Neuronal stem cell (in vitro differentiated cells): ENCODE data around the gene METRNL.
"Not testable (repeated sequence)": the region's sequence is repeated elsewhere in the genome, so short reads cannot be mapped to it uniquely, and the experiment has no call there.

Experiments used
- DNase-seq: peaks from one replicate; pipeline ENCODE4 v3.0.0-alpha.2; 2013; ENCODE audit warnings: low spot score
- H2AFZ ChIP-seq: one replicate; pipeline ENCODE4 v1.6.1; 2013; ENCODE audit warnings: mild to moderate bottlenecking, low read length, inconsistent platforms
- H2AK5ac ChIP-seq: 2 replicates; pipeline ENCODE4 v1.6.1; 2013; ENCODE audit warnings: low read depth, mild to moderate bottlenecking, inconsistent platforms, low read length, moderate library complexity, mixed read lengths
- H2BK120ac ChIP-seq: 2 replicates; pipeline ENCODE4 v1.6.1; 2013; ENCODE audit warnings: low read depth, mild to moderate bottlenecking, inconsistent platforms, low read length, moderate library complexity, mixed read lengths
- H2BK12ac ChIP-seq: one replicate; pipeline ENCODE4 v1.6.1; 2013; ENCODE audit warnings: low read length, inconsistent platforms
- H2BK15ac ChIP-seq: 2 replicates; pipeline ENCODE4 v1.6.1; 2013; ENCODE audit warnings: mild to moderate bottlenecking, low read length, inconsistent platforms, mixed read lengths
- H2BK5ac ChIP-seq: one replicate; pipeline ENCODE4 v1.6.1; 2013; ENCODE audit warnings: inconsistent platforms, mild to moderate bottlenecking, low read length, moderate library complexity
- H3K14ac ChIP-seq: one replicate; pipeline ENCODE4 v1.6.1; 2013; ENCODE audit warnings: low read length, inconsistent platforms
- H3K18ac ChIP-seq: 2 replicates; pipeline ENCODE4 v1.6.1; 2013; ENCODE audit warnings: low read length, inconsistent platforms
- H3K23ac ChIP-seq: 2 replicates; pipeline ENCODE4 v1.6.1; 2013; ENCODE audit warnings: low read depth, mild to moderate bottlenecking, mixed read lengths, low read length, inconsistent platforms; ENCODE audit not compliant: poor library complexity
- H3K27ac ChIP-seq: replicated peaks from 3 replicates; pipeline ENCODE4 v1.5.1; 2013; ENCODE audit warnings: low read length, inconsistent platforms
- H3K27me3 ChIP-seq, 3 experiments: 2 replicates each; pipeline ENCODE4 v1.6.1; 2013; ENCODE audit warnings: low read length in 3 of 3, mild to moderate bottlenecking in 2 of 3, inconsistent platforms in 1 of 3, low read depth in 1 of 3, mixed read lengths in 1 of 3, moderate library complexity in 1 of 3; ENCODE audit not compliant: control insufficient read depth in 3 of 3, insufficient read depth in 3 of 3
- H3K36me3 ChIP-seq, 2 donors: replicated peaks in 1 of 2; 2 replicates each; pipeline ENCODE4 v1.6.1; 2013; ENCODE audit warnings: low read length in 2 of 2; ENCODE audit not compliant: control insufficient read depth in 2 of 2, insufficient read depth in 2 of 2
- H3K4ac ChIP-seq: 2 replicates; pipeline ENCODE4 v1.6.1; 2013; ENCODE audit warnings: inconsistent platforms, mild to moderate bottlenecking, low read length, moderate library complexity
- H3K4me1 ChIP-seq, 2 donors: 1 replicate in 1 of 2; 2 replicates in 1 of 2; pipeline ENCODE4 v1.6.1; 2013; ENCODE audit warnings: low read length in 2 of 2, low read depth in 1 of 2; ENCODE audit not compliant: control insufficient read depth in 2 of 2, insufficient read depth in 1 of 2
- H3K4me2 ChIP-seq: one replicate; pipeline ENCODE4 v1.6.1; 2013; ENCODE audit warnings: mild to moderate bottlenecking, low read length, inconsistent platforms; ENCODE audit not compliant: insufficient read depth, poor library complexity, severe bottlenecking
- H3K4me3 ChIP-seq, 2 donors: 2 replicates each; pipeline ENCODE4 v1.5.1; 2013; ENCODE audit warnings: low read length in 2 of 2, mild to moderate bottlenecking in 2 of 2, inconsistent platforms in 1 of 2, moderate library complexity in 1 of 2
- H3K79me1 ChIP-seq: one replicate; pipeline ENCODE4 v1.6.1; 2013; ENCODE audit warnings: low read depth, mild to moderate bottlenecking, inconsistent platforms, low read length, moderate library complexity
- H3K9ac ChIP-seq: one replicate; pipeline ENCODE4 v1.6.1; 2013; ENCODE audit warnings: mild to moderate bottlenecking, low read depth, low read length, inconsistent platforms; ENCODE audit not compliant: poor library complexity
- H3K9me3 ChIP-seq, 2 donors: replicated peaks in 1 of 2; 2 replicates each; pipeline versions ENCODE3 to v1.6.1; 2013; ENCODE audit warnings: low read length in 2 of 2, mild to moderate bottlenecking in 2 of 2, inconsistent platforms in 1 of 2, low read depth in 1 of 2, mixed read lengths in 1 of 2, moderate library complexity in 1 of 2; ENCODE audit not compliant: control insufficient read depth in 2 of 2, insufficient read depth in 1 of 2
- H4K8ac ChIP-seq: one replicate; pipeline ENCODE4 v1.6.1; 2013; ENCODE audit warnings: low read depth, mild to moderate bottlenecking, inconsistent platforms, low read length, moderate library complexity
- H4K91ac ChIP-seq: one replicate; pipeline ENCODE4 v1.6.1; 2013; ENCODE audit warnings: low read length, low read depth, mild to moderate bottlenecking, inconsistent platforms; ENCODE audit not compliant: poor library complexity
- WGBS, 2 donors: extraction: QIAGEN DNeasy Blood & Tissue Kit; methylation state at CpG; one replicate each; pipeline ENCODE4 v1.1.7; 2013; ENCODE audit warnings: missing lambda C conversion rate in 2 of 2, mixed read lengths in 1 of 2; ENCODE audit not compliant: insufficient read length in 2 of 2, insufficient replicate concordance in 1 of 2; ENCODE audit errors: extremely low coverage in 2 of 2; 5-methylcytosine and 5-hydroxymethylcytosine counted together

METRNL gene

GRCh38 chr17:83138820-83139219 lies 59.4 kb downstream of the METRNL start:
- peaks cover 10 to 17% of the 10 kb centered on the region in 2 donors for H3K9me3 ChIP-seq
- H2BK5ac ChIP-seq, result no peak overlapping the region
- no peak overlapping the region for H2BK15ac ChIP-seq
- H3K4me1 ChIP-seq, result no peaks in the 10 kb centered on the region
- H3K18ac ChIP-seq, result no peak overlapping the region
- H3K36me3 ChIP-seq, result no peaks in the 10 kb centered on the region
- no peaks in the 10 kb centered on the region for H3K79me1 ChIP-seq
- no peak overlapping the region for H3K4me3 ChIP-seq
- H2BK12ac ChIP-seq, result no peak overlapping the region
- no peak overlapping the region for H3K9ac ChIP-seq
- no peak overlapping the region for H2BK120ac ChIP-seq
- H2AFZ ChIP-seq, result no peak overlapping the region
- H4K91ac ChIP-seq, result no peak overlapping the region
- H2AK5ac ChIP-seq, result no peak overlapping the region
- no peak overlapping the region for H3K4ac ChIP-seq
- DNase-seq, result no peak
- H4K8ac ChIP-seq, result no peak overlapping the region
- no peak overlapping the region for H3K4me2 ChIP-seq
- no CpG with 5 or more reads among the region's 3 CpGs for WGBS, 2 donors
- no peak overlapping the region for H3K23ac ChIP-seq
- no peak overlapping the region for H3K14ac ChIP-seq
- H3K27ac ChIP-seq, result no peak overlapping the region
- H3K27me3 ChIP-seq, result peaks cover 0 to 20% (median 0%) of the 10 kb centered on the region in 3 experiments

GRCh38 chr17:83139541-83140248 lies 60.3 kb downstream of the METRNL start:
- H2AK5ac ChIP-seq, H2AFZ ChIP-seq, H3K9ac ChIP-seq, H3K14ac ChIP-seq, H2BK12ac ChIP-seq, H2BK120ac ChIP-seq, DNase-seq, H3K4ac ChIP-seq, H2BK15ac ChIP-seq, H3K18ac ChIP-seq, H3K4me2 ChIP-seq, H2BK5ac ChIP-seq, H3K36me3 ChIP-seq, H3K27ac ChIP-seq, H3K23ac ChIP-seq, H3K79me1 ChIP-seq, H3K4me1 ChIP-seq, H4K91ac ChIP-seq, H4K8ac ChIP-seq, H3K4me3 ChIP-seq: not testable (repeated sequence)
- H3K9me3 ChIP-seq, result peaks cover 10 to 21% of the 10 kb centered on the region in 2 donors
- peaks cover 0 to 20% (median 0%) of the 10 kb centered on the region in 3 experiments for H3K27me3 ChIP-seq
- WGBS, 2 donors, result no CpG with 5 or more reads among the region's 31 CpGs

- H3K36me3 ChIP-seq, H2BK15ac ChIP-seq, H3K4me3 ChIP-seq, H3K4me2 ChIP-seq, H4K91ac ChIP-seq, H3K9ac ChIP-seq, H2AK5ac ChIP-seq, H2BK5ac ChIP-seq, H3K18ac ChIP-seq, DNase-seq, H2BK12ac ChIP-seq, H2BK120ac ChIP-seq, H3K4ac ChIP-seq, H3K27ac ChIP-seq, H4K8ac ChIP-seq, H3K23ac ChIP-seq, H3K4me1 ChIP-seq, H2AFZ ChIP-seq, H3K79me1 ChIP-seq, H3K14ac ChIP-seq: not testable (repeated sequence)
- H3K27me3 ChIP-seq, result peaks cover 0 to 20% (median 0%) of the 10 kb centered on the region in 3 experiments
- no CpG with 5 or more reads among the region's 13 CpGs for WGBS, 2 donors
- H3K9me3 ChIP-seq, result peaks cover 10 to 26% of the 10 kb centered on the region in 2 donors
Observed at GRCh38 chr17:83140249-83140566, 60.8 kb downstream of the METRNL start.

GRCh38 chr17:83142619-83143018 lies 63.2 kb downstream of the METRNL start:
- Histone ChIP-seq H3K27me3 (peaks cover 0 to 8% (median 0%) of the 10 kb centered on the region in 3 experiments), H3K4me2 (no peak overlapping the region), H3K18ac (no peak overlapping the region), H3K4me3 (no peak overlapping the region), H4K8ac (no peak overlapping the region), H3K4me1 (peaks cover 0 to 4% of the 10 kb centered on the region in 2 donors), H2AFZ (no peak overlapping the region), H3K9ac (no peak overlapping the region), H3K27ac (no peak overlapping the region), H3K23ac (no peak overlapping the region), H2BK120ac (no peak overlapping the region), H3K4ac (no peak overlapping the region), H2BK12ac (no peak overlapping the region), H2AK5ac (no peak overlapping the region), H3K14ac (no peak overlapping the region), H3K36me3 (no peaks in the 10 kb centered on the region), H2BK5ac (no peak overlapping the region), H4K91ac (no peak overlapping the region), H2BK15ac (no peak overlapping the region), H3K79me1 (no peaks in the 10 kb centered on the region), H3K9me3 (peaks cover 13 to 20% of the 10 kb centered on the region in 2 donors)
- WGBS, 2 donors, result no CpG with 5 or more reads among the region's 4 CpGs
- no peak for DNase-seq
